HEK293 (cell line): ENCODE results near the gene ABCG1.

ENCODE experiments used
- CTCF ChIA-PET: fragments of 350-600 bp; formaldehyde crosslinking; extraction: SDS; loops from one replicate; lab custom pipeline; 2021; ENCODE audit warnings: antibody characterized with exemption; lab: Yijun Ruan, JAX
- POLR2A ChIA-PET: fragments of 300-600 bp; formaldehyde crosslinking; extraction: SDS; loops from one replicate; lab custom pipeline; 2020; ENCODE audit warnings: antibody characterized with exemption, inconsistent platforms; lab: Yijun Ruan, JAX
- H3K27ac ChIP-seq: fragments of 200-500 bp; sonication (Bioruptor generic); 2 replicates; pipeline ENCODE4 v1.5.1; 2014; ENCODE audit warnings: low read depth, low read length, control low read depth, inconsistent platforms; ENCODE audit errors: extremely low read depth
- H3K36me3 ChIP-seq, 2 experiments: fragments of 200-500 bp in 1 of 2; sonication (Bioruptor generic) in 1 of 2; 1 replicate in 1 of 2; 2 replicates in 1 of 2; pipeline ENCODE4 v1.5.1; 2014 to 2017; ENCODE audit warnings: inconsistent platforms in 2 of 2, low read length in 2 of 2; ENCODE audit not compliant: control insufficient read depth in 2 of 2, insufficient read depth in 1 of 2
- H3K4me1 ChIP-seq: fragments of 200-500 bp; sonication (Bioruptor generic); 2 replicates; pipeline ENCODE4 v1.5.1; 2014; ENCODE audit warnings: mild to moderate bottlenecking, low read length, inconsistent platforms; ENCODE audit not compliant: control insufficient read depth, insufficient read depth
- H3K4me3 ChIP-seq: 2 replicates; pipeline ENCODE4 v1.5.1; 2011; ENCODE audit warnings: low read depth, mild to moderate bottlenecking, control low read depth, low read length, moderate library complexity
- H3K9me3 ChIP-seq: fragments of 200-500 bp; sonication (Bioruptor generic); 2 replicates; pipeline ENCODE4 v1.5.1; 2014; ENCODE audit warnings: low read depth, low read length, inconsistent platforms; ENCODE audit not compliant: control insufficient read depth, insufficient read depth
- AEBP2 ChIP-seq: fragments of 450-650 bp; formaldehyde crosslinking; IDR thresholded peaks from 2 replicates; pipeline ENCODE4 v1.5.1; 2016; ENCODE audit warnings: missing biosample characterization, missing genetic modification characterization, borderline replicate concordance
- TRIM28 ChIP-seq: IDR thresholded peaks from 2 replicates; pipeline ENCODE4 v1.6.1; 2011; ENCODE audit warnings: low read length, control low read depth, borderline replicate concordance
- WT1 ChIP-seq: fragments of 450-650 bp; formaldehyde crosslinking; IDR thresholded peaks from 2 replicates; pipeline ENCODE4 v1.5.1; 2016; ENCODE audit warnings: missing biosample characterization, missing genetic modification characterization
- ZBTB17 ChIP-seq: fragments of 450-650 bp; formaldehyde crosslinking; IDR thresholded peaks from 2 replicates; pipeline ENCODE4 v1.5.1; 2016; ENCODE audit warnings: missing biosample characterization, missing genetic modification characterization
- ZIC2 ChIP-seq: fragments of 450-650 bp; formaldehyde crosslinking; IDR thresholded peaks from 2 replicates; pipeline ENCODE4 v1.5.1; 2016; ENCODE audit warnings: missing biosample characterization, missing genetic modification characterization
- ZNF157 ChIP-seq: fragments of 450-650 bp; formaldehyde crosslinking; IDR thresholded peaks from 2 replicates; pipeline ENCODE4 v1.5.1; 2016; ENCODE audit warnings: missing biosample characterization, missing genetic modification characterization
- ZNF2 ChIP-seq: fragments of 450-650 bp; formaldehyde crosslinking; IDR thresholded peaks from 2 replicates; pipeline ENCODE4 v1.5.1; 2016; ENCODE audit warnings: missing biosample characterization, missing genetic modification characterization
- ZNF404 ChIP-seq: fragments of 450-650 bp; formaldehyde crosslinking; IDR thresholded peaks from 2 replicates; pipeline ENCODE4 v1.5.1; 2017; ENCODE audit warnings: missing biosample characterization, missing genetic modification characterization
- ZNF521 ChIP-seq: fragments of 450-650 bp; formaldehyde crosslinking; IDR thresholded peaks from 2 replicates; pipeline ENCODE4 v1.5.1; 2017; ENCODE audit warnings: missing biosample characterization, mild to moderate bottlenecking, missing genetic modification characterization
- ZNF626 ChIP-seq: fragments of 450-650 bp; sonication (Bioruptor Pico); formaldehyde crosslinking; IDR thresholded peaks from 2 replicates; pipeline ENCODE4 v1.5.1; 2018; ENCODE audit warnings: missing biosample characterization, missing genetic modification characterization, inconsistent platforms
- ZNF747 ChIP-seq: fragments of 450-650 bp; formaldehyde crosslinking; IDR thresholded peaks from 2 replicates; pipeline ENCODE4 v1.5.1; 2016; ENCODE audit warnings: missing biosample characterization, missing genetic modification characterization
- ZSCAN16 ChIP-seq: fragments of 450-650 bp; formaldehyde crosslinking; IDR thresholded peaks from 2 replicates; pipeline ENCODE4 v1.5.1; 2016; ENCODE audit warnings: missing biosample characterization, missing genetic modification characterization
- TF ChIP-seq, protein P1 (sequence below): fragments of 450-650 bp; formaldehyde crosslinking; IDR thresholded peaks from 2 replicates; pipeline ENCODE4 v1.5.1; 2016; ENCODE audit warnings: missing biosample characterization, missing genetic modification characterization
- TF ChIP-seq, protein P2 (sequence below): fragments of 450-650 bp; formaldehyde crosslinking; optimal IDR thresholded peaks from 2 replicates; pipeline ENCODE3; 2016; ENCODE audit warnings: missing biosample characterization, mild to moderate bottlenecking, missing genetic modification characterization

Gene ABCG1

GRCh38 chr21:42199868-42200463, 19.0 kb upstream of the ABCG1 start:
- H3K36me3 ChIP-seq = no peaks in the 10 kb centered on the region
- POLR2A ChIA-PET = interaction anchor here (0.8 kb wide), 1 partner anchor 33 kb away, joined by 3 read pairs; no protein-coding TSS in a partner anchor
- CTCF ChIA-PET = interaction anchor here (1.6 kb wide), 1 partner anchor 59 kb away, joined by 7 read pairs; no protein-coding TSS in a partner anchor
- no peaks in the 10 kb centered on the region; the same call in 1 of the 2 replicates for H3K9me3 ChIP-seq
- H3K4me3 ChIP-seq = no peak overlapping the region
- H3K27ac ChIP-seq = no peak overlapping the region
- 0 out of 2 replicates have a peak, but pooled peaks cover 2% of the 10 kb centered on the region for H3K4me1 ChIP-seq
- no peak for TF ChIP-seq AEBP2 (tag by site-specific recombination)

- Histone ChIP-seq H3K27ac (no peak overlapping the region), H3K36me3 (no peaks in the 10 kb centered on the region), H3K4me3 (no peak overlapping the region)
- CTCF ChIA-PET = interaction anchor here (0.6 kb wide), 1 partner anchor 165 kb away, joined by 3 read pairs; the partner anchor contains the start of gene TFF1
- TF ChIP-seq ZNF626 (tag by site-specific recombination) (no peak), ZNF747 (tag by site-specific recombination) (no peak), ZIC2 (tag by site-specific recombination) (peak; percentile 74), WT1 (tag by site-specific recombination) (0 out of 2 replicates have a peak, but pooled peaks have one; percentile 36), ZNF2 (no peak), ZBTB17 (tag by site-specific recombination) (peak; percentile 39; the same call in 1 of the 2 replicates), ZSCAN16 (0 out of 2 replicates have a peak, but pooled peaks have one; percentile 38), ZNF157 (tag by site-specific recombination) (no peak), ZNF521 (tag by site-specific recombination) (no peak), TRIM28 (peak; percentile 57; the same call in 1 of the 2 replicates)
- TF ChIP-seq, protein P1, sequence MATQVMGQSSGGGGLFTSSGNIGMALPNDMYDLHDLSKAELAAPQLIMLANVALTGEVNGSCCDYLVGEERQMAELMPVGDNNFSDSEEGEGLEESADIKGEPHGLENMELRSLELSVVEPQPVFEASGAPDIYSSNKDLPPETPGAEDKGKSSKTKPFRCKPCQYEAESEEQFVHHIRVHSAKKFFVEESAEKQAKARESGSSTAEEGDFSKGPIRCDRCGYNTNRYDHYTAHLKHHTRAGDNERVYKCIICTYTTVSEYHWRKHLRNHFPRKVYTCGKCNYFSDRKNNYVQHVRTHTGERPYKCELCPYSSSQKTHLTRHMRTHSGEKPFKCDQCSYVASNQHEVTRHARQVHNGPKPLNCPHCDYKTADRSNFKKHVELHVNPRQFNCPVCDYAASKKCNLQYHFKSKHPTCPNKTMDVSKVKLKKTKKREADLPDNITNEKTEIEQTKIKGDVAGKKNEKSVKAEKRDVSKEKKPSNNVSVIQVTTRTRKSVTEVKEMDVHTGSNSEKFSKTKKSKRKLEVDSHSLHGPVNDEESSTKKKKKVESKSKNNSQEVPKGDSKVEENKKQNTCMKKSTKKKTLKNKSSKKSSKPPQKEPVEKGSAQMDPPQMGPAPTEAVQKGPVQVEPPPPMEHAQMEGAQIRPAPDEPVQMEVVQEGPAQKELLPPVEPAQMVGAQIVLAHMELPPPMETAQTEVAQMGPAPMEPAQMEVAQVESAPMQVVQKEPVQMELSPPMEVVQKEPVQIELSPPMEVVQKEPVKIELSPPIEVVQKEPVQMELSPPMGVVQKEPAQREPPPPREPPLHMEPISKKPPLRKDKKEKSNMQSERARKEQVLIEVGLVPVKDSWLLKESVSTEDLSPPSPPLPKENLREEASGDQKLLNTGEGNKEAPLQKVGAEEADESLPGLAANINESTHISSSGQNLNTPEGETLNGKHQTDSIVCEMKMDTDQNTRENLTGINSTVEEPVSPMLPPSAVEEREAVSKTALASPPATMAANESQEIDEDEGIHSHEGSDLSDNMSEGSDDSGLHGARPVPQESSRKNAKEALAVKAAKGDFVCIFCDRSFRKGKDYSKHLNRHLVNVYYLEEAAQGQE (tag by site-specific recombination) = no peak
- TF ChIP-seq, all 188 proteins: peak for 5
- Histone ChIP-seq H3K4me1 (0 out of 2 replicates have a peak, but pooled peaks cover 2% of the 10 kb centered on the region), H3K9me3 (no peaks in the 10 kb centered on the region; the same call in 1 of the 2 replicates)
- POLR2A ChIA-PET = interaction anchor here (0.7 to 1.1 kb wide), 3 partner anchors 31 to 599 kb away, joined by 3 read pairs; no protein-coding TSS in a partner anchor
Measured at GRCh38 chr21:42200906-42201614, 17.9 kb upstream of the ABCG1 start.

DNA sequence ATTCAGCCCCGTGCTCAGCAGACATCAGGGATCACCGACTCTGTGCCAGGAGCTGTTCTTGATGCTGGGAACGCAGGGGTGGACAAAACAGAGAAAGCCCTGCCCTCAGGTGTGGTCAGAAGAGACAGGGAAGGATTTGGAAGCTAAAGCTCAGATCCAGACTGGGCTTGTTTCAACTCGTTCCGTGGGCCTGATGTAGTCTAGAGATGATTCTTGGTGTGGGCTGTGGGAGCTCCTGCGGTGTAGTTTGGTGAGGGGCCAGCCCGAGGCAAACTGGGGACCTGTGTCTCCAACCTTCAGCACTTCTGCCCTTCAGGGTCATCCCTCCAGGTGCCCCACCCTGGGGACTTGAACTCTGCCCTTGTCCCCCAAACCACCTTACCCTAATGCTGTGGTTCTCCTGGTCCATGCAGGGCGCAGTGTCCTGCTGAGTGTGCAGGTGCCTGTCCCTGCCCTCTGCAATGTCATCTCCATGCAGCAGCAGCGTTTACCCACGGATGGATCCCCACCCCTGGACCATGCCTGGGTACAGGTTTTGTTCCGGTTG, 17.3 kb upstream of the ABCG1 start:
- H3K4me3 ChIP-seq = no peak overlapping the region
- 0 out of 2 replicates have a peak, but pooled peaks cover 2% of the 10 kb centered on the region for H3K4me1 ChIP-seq
- H3K9me3 ChIP-seq = no peaks in the 10 kb centered on the region; the same call in 1 of the 2 replicates
- no peaks in the 10 kb centered on the region for H3K36me3 ChIP-seq
- ChIA-PET CTCF (interaction anchor here (0.6 kb wide), 1 partner anchor 165 kb away, joined by 3 read pairs; the partner anchor contains the start of gene TFF1), POLR2A (interaction anchor here (0.7 to 1.1 kb wide), 2 partner anchors 90 to 600 kb away, joined by 3 read pairs; no protein-coding TSS in a partner anchor)
- no peak overlapping the region for H3K27ac ChIP-seq
- TF ChIP-seq, protein P2, sequence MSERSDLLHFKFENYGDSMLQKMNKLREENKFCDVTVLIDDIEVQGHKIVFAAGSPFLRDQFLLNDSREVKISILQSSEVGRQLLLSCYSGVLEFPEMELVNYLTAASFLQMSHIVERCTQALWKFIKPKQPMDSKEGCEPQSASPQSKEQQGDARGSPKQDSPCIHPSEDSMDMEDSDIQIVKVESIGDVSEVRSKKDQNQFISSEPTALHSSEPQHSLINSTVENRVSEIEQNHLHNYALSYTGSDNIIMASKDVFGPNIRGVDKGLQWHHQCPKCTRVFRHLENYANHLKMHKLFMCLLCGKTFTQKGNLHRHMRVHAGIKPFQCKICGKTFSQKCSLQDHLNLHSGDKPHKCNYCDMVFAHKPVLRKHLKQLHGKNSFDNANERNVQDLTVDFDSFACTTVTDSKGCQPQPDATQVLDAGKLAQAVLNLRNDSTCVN (tag by site-specific recombination) = no peak
- TF ChIP-seq ZNF404 (tag by site-specific recombination) (no peak), TRIM28 (0 out of 2 replicates have a peak, but pooled peaks have one; percentile 46)
